ENCODE measurements around the gene ARAP1.

GRCh38 chr11:72763823-72764222, 11.6 kb upstream of the ARAP1 start:
- TF ChIP-seq, protein P1, sequence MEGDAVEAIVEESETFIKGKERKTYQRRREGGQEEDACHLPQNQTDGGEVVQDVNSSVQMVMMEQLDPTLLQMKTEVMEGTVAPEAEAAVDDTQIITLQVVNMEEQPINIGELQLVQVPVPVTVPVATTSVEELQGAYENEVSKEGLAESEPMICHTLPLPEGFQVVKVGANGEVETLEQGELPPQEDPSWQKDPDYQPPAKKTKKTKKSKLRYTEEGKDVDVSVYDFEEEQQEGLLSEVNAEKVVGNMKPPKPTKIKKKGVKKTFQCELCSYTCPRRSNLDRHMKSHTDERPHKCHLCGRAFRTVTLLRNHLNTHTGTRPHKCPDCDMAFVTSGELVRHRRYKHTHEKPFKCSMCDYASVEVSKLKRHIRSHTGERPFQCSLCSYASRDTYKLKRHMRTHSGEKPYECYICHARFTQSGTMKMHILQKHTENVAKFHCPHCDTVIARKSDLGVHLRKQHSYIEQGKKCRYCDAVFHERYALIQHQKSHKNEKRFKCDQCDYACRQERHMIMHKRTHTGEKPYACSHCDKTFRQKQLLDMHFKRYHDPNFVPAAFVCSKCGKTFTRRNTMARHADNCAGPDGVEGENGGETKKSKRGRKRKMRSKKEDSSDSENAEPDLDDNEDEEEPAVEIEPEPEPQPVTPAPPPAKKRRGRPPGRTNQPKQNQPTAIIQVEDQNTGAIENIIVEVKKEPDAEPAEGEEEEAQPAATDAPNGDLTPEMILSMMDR (IDR thresholded peaks at IDR 0.05 in 4 of 5, conservative IDR thresholded peaks at IDR 0.05 in 1 of 5), result no peak
- no peak for TF ChIP-seq POLR2A (IDR thresholded peaks at IDR 0.05)

Data from gastrocnemius medialis (tissue), 4 donors.